ENCODE results near the gene KSR2. TPM values are rescaled to one million over a fixed set of nuclear protein-coding genes. Genes with fewer than 3 reads are reported as not detected.

Gene KSR2
- total and polyA plus RNA-seq, 2 of the 4 experiments (the other 2 are of a cell fraction), result not detected

DNA sequence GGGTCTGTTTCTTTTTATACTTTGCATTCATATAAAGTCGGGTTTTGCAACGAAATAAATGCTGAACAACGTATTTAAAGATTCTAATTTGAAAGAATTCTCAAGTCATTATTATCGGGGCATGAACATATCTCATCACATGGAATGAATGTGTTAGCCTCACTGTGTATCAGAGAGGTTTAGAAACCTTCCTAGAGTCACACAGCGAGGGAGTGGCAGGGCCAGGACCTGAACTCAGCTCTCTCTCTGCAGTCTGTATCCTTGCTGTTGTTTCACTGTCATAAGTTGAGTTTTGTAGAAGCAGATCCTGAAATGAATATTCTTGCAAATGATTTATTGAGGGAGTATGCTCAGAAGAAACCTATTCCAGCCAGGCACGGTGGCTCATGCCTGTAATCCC, 398.2 kb downstream of the KSR2 start:
- no peak overlapping the region for H3K4me3 ChIP-seq (ENCODE audit: insufficient read depth, low read depth, low read length)
- no peak for ATAC-seq (ENCODE audit: low read depth)

More for the DNA sequence above, 398.2 kb downstream of the KSR2 start:
- Histone ChIP-seq H2BK20ac (ENCODE audit: low read depth, low read length) (no peak overlapping the region), H3K14ac (replicated peaks; ENCODE audit: low read depth, low read length) (no peak overlapping the region), H2BK5ac (ENCODE audit: low read depth, low read length, poor library complexity, severe bottlenecking) (no peak overlapping the region), H3K56ac (ENCODE audit: extremely low read depth, insufficient read depth, low read length) (no peak overlapping the region), H3K9me1 (ENCODE audit: insufficient read depth, low read length) (no peaks in the 10 kb centered on the region), H3K27ac (ENCODE audit: insufficient read depth, low read length) (no peak overlapping the region), H3K9ac (ENCODE audit: low read depth, low read length) (no peak overlapping the region), H4K91ac (ENCODE audit: insufficient read depth, low read depth, low read length) (no peak overlapping the region), H3K27me3 (ENCODE audit: control insufficient read depth, insufficient read depth, low read length) (no peaks in the 10 kb centered on the region), H2BK120ac (ENCODE audit: low read depth, low read length) (no peak overlapping the region), H2AK5ac (ENCODE audit: low read depth, low read length) (no peak overlapping the region), H3K9me3 (ENCODE audit: control insufficient read depth, insufficient read depth, low read length) (peaks cover 28% of the 10 kb centered on the region), H3K4me1 (ENCODE audit: control insufficient read depth, insufficient read depth, low read length) (no peaks in the 10 kb centered on the region), H4K5ac (ENCODE audit: low read depth, low read length) (no peak overlapping the region), H2BK15ac (ENCODE audit: low read depth, low read length) (no peak overlapping the region), H3K4ac (ENCODE audit: low read depth, low read length) (no peak overlapping the region), H2AFZ (replicated peaks; ENCODE audit: low read length, poor library complexity) (no peak overlapping the region), H4K20me1 (ENCODE audit: insufficient read depth, low read length) (no peaks in the 10 kb centered on the region), H3K36me3 (ENCODE audit: control insufficient read depth, insufficient read depth, low read length) (no peaks in the 10 kb centered on the region), H3K79me1 (ENCODE audit: low read depth in 1 of 2, low read length in 2 of 2) (no peaks in the 10 kb centered on the region), H2AK9ac (replicated peaks; ENCODE audit: low read depth, low read length, poor library complexity) (no peak overlapping the region), H3K4me2 (ENCODE audit: low read depth, low read length) (no peak overlapping the region), H3K23ac (ENCODE audit: low read depth, low read length) (no peak overlapping the region), H4K8ac (ENCODE audit: low read depth in 2 of 2, low read length in 2 of 2) (no peak overlapping the region), H3K18ac (ENCODE audit: low read depth, low read length) (no peak overlapping the region)
- TF ChIP-seq, protein P1, sequence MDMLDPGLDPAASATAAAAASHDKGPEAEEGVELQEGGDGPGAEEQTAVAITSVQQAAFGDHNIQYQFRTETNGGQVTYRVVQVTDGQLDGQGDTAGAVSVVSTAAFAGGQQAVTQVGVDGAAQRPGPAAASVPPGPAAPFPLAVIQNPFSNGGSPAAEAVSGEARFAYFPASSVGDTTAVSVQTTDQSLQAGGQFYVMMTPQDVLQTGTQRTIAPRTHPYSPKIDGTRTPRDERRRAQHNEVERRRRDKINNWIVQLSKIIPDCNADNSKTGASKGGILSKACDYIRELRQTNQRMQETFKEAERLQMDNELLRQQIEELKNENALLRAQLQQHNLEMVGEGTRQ (IDR thresholded peaks at IDR 0.05; ENCODE audit: low read depth, low read length), result no peak
- no peak for TF ChIP-seq POLR2A (IDR thresholded peaks at IDR 0.05; ENCODE audit: low read depth, low read length)
- no peak for TF ChIP-seq MAFK (IDR thresholded peaks at IDR 0.05; ENCODE audit: low read depth, low read length)
- no peak for TF ChIP-seq CTCF (conservative IDR thresholded peaks at IDR 0.05; ENCODE audit: low read depth, low read length)
- TF ChIP-seq ELK1 (IDR thresholded peaks at IDR 0.05; ENCODE audit: borderline replicate concordance, low read depth, low read length), result no peak
- no peak for TF ChIP-seq MAZ (IDR thresholded peaks at IDR 0.05; ENCODE audit: borderline replicate concordance, low read depth, low read length)
- no peak for TF ChIP-seq BHLHE40 (IDR thresholded peaks at IDR 0.05; ENCODE audit: low read depth, low read length)
- TF ChIP-seq RFX5 (IDR thresholded peaks at IDR 0.05; ENCODE audit: low read depth, low read length), result no peak
- TF ChIP-seq CHD1 (IDR thresholded peaks at IDR 0.05; ENCODE audit: low read depth, low read length), result no peak
- no peak for TF ChIP-seq FOS (IDR thresholded peaks at IDR 0.05; ENCODE audit: low read depth, low read length)
- no peak for TF ChIP-seq SMC3 (IDR thresholded peaks at IDR 0.05; ENCODE audit: low read depth, low read length)
- no peak for TF ChIP-seq RAD21 (IDR thresholded peaks at IDR 0.05; ENCODE audit: low read length)
- TF ChIP-seq MXI1 (IDR thresholded peaks at IDR 0.05; ENCODE audit: borderline replicate concordance, low read depth, low read length), result no peak
- TF ChIP-seq NFE2L2 (IDR thresholded peaks at IDR 0.05; ENCODE audit: low read depth, low read length), result no peak
- no peak for TF ChIP-seq RCOR1 (IDR thresholded peaks at IDR 0.05; ENCODE audit: insufficient replicate concordance, low read length)
- TF ChIP-seq CEBPB (IDR thresholded peaks at IDR 0.05; ENCODE audit: low read depth, low read length), result no peak
- CTCF ChIA-PET, result no interaction called here
- intact Hi-C loops (cut with micrococcal nuclease), result no loop called here
- no peak for DNase-seq
- dilution Hi-C loops (cut with HindIII; ENCODE audit: low sequenced_read_pairs, unreplicated experiment), result no loop called here
- in situ Hi-C loops (cut with MboI; ENCODE audit: low sequenced_read_pairs), result no loop called here
- no TSS peak for BruUV-seq (replicated peaks)
- POLR2A ChIA-PET (ENCODE audit: unreplicated experiment), result no interaction called here
- WGBS, 2 experiments (ENCODE audit: extremely low coverage in 2 of 2, insufficient read length in 1 of 2), result no CpG with 5 or more reads among the region's 6 CpGs

All from IMR-90 (cell line).